OCI-LY7 (cell line): ENCODE data around the gene POMGNT2. TPM values are rescaled to one million over a fixed set of nuclear protein-coding genes. Genes with fewer than 3 reads are reported as not detected.

ENCODE experiments used
- BruUV-seq: library from RNA; stranded (reverse); fragments of 400-500 nt; replicated peaks from 2 replicates; lab custom pipeline; 2021; lab: Mats Ljungman, UMichigan
- CTCF ChIA-PET: fragments of 300-600 bp; sonication (Branson Sonifier 250); formaldehyde crosslinking; loops from one replicate; lab custom pipeline; 2022; ENCODE audit warnings: antibody characterized with exemption; ENCODE audit not compliant: unreplicated experiment; lab: Charles Lee
- POLR2A ChIA-PET: fragments of 300-600 bp; sonication (Branson Sonifier 250); formaldehyde crosslinking; loops from one replicate; lab custom pipeline; 2022; ENCODE audit warnings: antibody characterized with exemption; lab: Charles Lee
- DNase-seq: peaks from one replicate; pipeline ENCODE4 v3.0.0-alpha.2; 2015; ENCODE audit warnings: low spot score
- H2AFZ ChIP-seq: fragments of 200-600 bp; sonication (generic), shearing (Covaris generic); 2 replicates; pipeline ENCODE4 v1.6.1; 2014; ENCODE audit warnings: mild to moderate bottlenecking, antibody characterized with exemption, low read length, moderate library complexity
- H3K27ac ChIP-seq: fragments of 200-600 bp; sonication (generic); 2 replicates; pipeline ENCODE4 v1.5.1; 2014; ENCODE audit warnings: mixed run types, low read depth, mild to moderate bottlenecking, moderate library complexity, low read length, inconsistent platforms; ENCODE audit not compliant: poor library complexity, severe bottlenecking
- H3K36me3 ChIP-seq: fragments of 200-600 bp; sonication (generic); 2 replicates; pipeline ENCODE4 v1.6.1; 2014; ENCODE audit warnings: mild to moderate bottlenecking, antibody characterized with exemption, low read length, moderate library complexity, mixed read lengths; ENCODE audit not compliant: insufficient read depth
- H3K4me1 ChIP-seq: fragments of 200-600 bp; sonication (generic); 2 replicates; pipeline ENCODE4 v1.5.1; 2014; ENCODE audit warnings: mild to moderate bottlenecking, low read length; ENCODE audit not compliant: insufficient read depth, poor library complexity, severe bottlenecking
- H3K4me2 ChIP-seq: fragments of 200-600 bp; sonication (generic); 2 replicates; pipeline ENCODE4 v1.6.1; 2014; ENCODE audit warnings: mild to moderate bottlenecking, low read length
- H3K4me3 ChIP-seq: fragments of 200-600 bp; sonication (generic); 2 replicates; pipeline ENCODE4 v1.5.1; 2014; ENCODE audit warnings: mild to moderate bottlenecking, low read depth, low read length; ENCODE audit not compliant: poor library complexity, severe bottlenecking
- H3K79me2 ChIP-seq: fragments of 200-600 bp; sonication (generic); 2 replicates; pipeline ENCODE4 v1.6.1; 2016; ENCODE audit warnings: low read depth, mild to moderate bottlenecking, low read length, moderate library complexity, mixed read lengths; ENCODE audit not compliant: insufficient read depth
- H3K9me2 ChIP-seq: fragments of 200-600 bp; sonication (generic); 2 replicates; pipeline ENCODE4 v1.6.1; 2016; ENCODE audit warnings: mild to moderate bottlenecking, low read length, mixed read lengths; ENCODE audit not compliant: insufficient read depth
- H3K9me3 ChIP-seq: fragments of 200-600 bp; sonication (generic); 2 replicates; pipeline ENCODE4 v1.6.1; 2014; ENCODE audit warnings: mild to moderate bottlenecking, mixed run types, low read length, mixed read lengths
- H4K20me1 ChIP-seq: fragments of 200-600 bp; sonication (generic); 2 replicates; pipeline ENCODE4 v1.6.1; 2014; ENCODE audit warnings: mild to moderate bottlenecking, antibody characterized with exemption, low read length, moderate library complexity, mixed read lengths; ENCODE audit not compliant: insufficient read depth
- CTCF ChIP-seq: fragments of 200-600 bp; sonication (generic); conservative IDR thresholded peaks from 2 replicates; pipeline ENCODE4 v1.5.1; 2014; ENCODE audit warnings: mild to moderate bottlenecking, antibody characterized with exemption, low read length, moderate library complexity, mixed read lengths
- EZH2phosphoT487 ChIP-seq: fragments of 200-600 bp; sonication (generic); IDR thresholded peaks from 2 replicates; pipeline ENCODE4 v1.6.1; 2018; ENCODE audit warnings: low read depth, borderline replicate concordance, mild to moderate bottlenecking, mixed run types, antibody characterized with exemption, low read length, moderate library complexity, mixed read lengths
- intact Hi-C: fragments of 100-400 bp; cut with micrococcal nuclease; formaldehyde crosslinking; loops from one replicate; pipeline ENCODE4 v1.10.0; 2022; ENCODE audit not compliant: unreplicated experiment
- total RNA-seq, 2 experiments: library from RNA; depleted of rRNA in 1 of 2; stranded (reverse); fragments of >200 nt in 1 of 2; shearing (Covaris generic) in 1 of 2; gene quantifications; 2 replicates each; pipeline ENCODE4 v1.2.3, GENCODE V29; 2014 to 2022

Gene POMGNT2
- total RNA-seq, 2 experiments from 2014 or later = not detected

DNA sequence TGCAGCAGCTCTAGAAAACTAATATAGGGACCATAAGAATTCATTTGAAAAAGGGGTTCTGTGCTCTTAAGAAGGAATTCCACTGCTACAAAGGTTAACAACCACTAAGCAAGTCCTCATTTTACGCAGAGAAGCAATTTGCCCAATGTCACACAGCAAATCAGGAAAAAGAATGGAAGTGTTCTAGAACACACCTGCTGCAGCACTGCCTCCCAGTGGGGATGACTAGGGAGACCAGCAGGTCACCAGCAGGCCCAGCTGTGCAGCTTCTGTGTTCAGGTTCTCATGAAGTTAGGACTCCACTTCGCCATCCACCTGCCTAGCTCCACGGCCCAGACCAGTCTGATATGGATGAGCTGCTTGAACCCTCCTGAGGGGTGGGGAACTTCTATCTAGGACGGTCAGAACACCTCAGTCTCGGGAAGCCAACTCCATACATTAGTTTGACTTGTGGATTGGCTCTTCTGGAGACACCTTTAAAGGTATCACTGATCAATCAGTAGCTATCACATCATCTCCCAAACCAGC lies 18.6 kb downstream of the POMGNT2 start:
- TF ChIP-seq EZH2phosphoT487 (no peak), CTCF (no peak)
- Histone ChIP-seq H3K27ac (no peak overlapping the region), H4K20me1 (no peaks in the 10 kb centered on the region), H3K36me3 (no peaks in the 10 kb centered on the region), H3K4me1 (no peaks in the 10 kb centered on the region), H3K9me3 (no peaks in the 10 kb centered on the region), H3K4me3 (no peak overlapping the region), H3K9me2 (no peaks in the 10 kb centered on the region), H3K79me2 (no peaks in the 10 kb centered on the region), H3K4me2 (no peak overlapping the region), H2AFZ (no peak overlapping the region)
- CTCF ChIA-PET = no interaction called here
- POLR2A ChIA-PET = interaction anchor here (1.7 kb wide), 1 partner anchor 9 kb away, joined by 4 read pairs; no protein-coding TSS in a partner anchor
- BruUV-seq = no TSS peak
- DNase-seq = no peak
- intact Hi-C loops = no loop called here

- ChIA-PET POLR2A (interaction anchor here (0.6 to 1.7 kb wide), 2 partner anchors 8 to 417 kb away, joined by 3 to 4 read pairs; no protein-coding TSS in a partner anchor), CTCF (no interaction called here)
- Histone ChIP-seq H4K20me1 (no peaks in the 10 kb centered on the region), H3K36me3 (no peaks in the 10 kb centered on the region), H3K4me1 (no peaks in the 10 kb centered on the region), H3K9me3 (no peaks in the 10 kb centered on the region), H2AFZ (no peak overlapping the region), H3K79me2 (no peaks in the 10 kb centered on the region), H3K4me2 (no peak overlapping the region), H3K27ac (no peak overlapping the region), H3K9me2 (no peaks in the 10 kb centered on the region), H3K4me3 (no peak overlapping the region)
- no peak for TF ChIP-seq EZH2phosphoT487
- TF ChIP-seq CTCF = no peak
- DNase-seq = no peak
- BruUV-seq = no TSS peak
- intact Hi-C loops = no loop called here
These were observed 19.3 kb downstream of the POMGNT2 start for GRCh38 chr3:43086460-43087165.

GRCh38 chr3:43082457-43082856 lies 23.4 kb downstream of the POMGNT2 start:
- no peaks in the 10 kb centered on the region for H3K9me2 ChIP-seq
- intact Hi-C loops = no loop called here
- CTCF ChIA-PET = no interaction called here

More at GRCh38 chr3:43082457-43082856, 23.4 kb downstream of the POMGNT2 start:
- Histone ChIP-seq H3K9me3 (no peaks in the 10 kb centered on the region), H3K27ac (no peak overlapping the region), H4K20me1 (no peaks in the 10 kb centered on the region), H3K4me2 (no peak overlapping the region), H3K36me3 (no peaks in the 10 kb centered on the region), H3K4me1 (no peaks in the 10 kb centered on the region), H3K79me2 (no peaks in the 10 kb centered on the region), H2AFZ (no peak overlapping the region), H3K4me3 (no peak overlapping the region)
- BruUV-seq = no TSS peak
- POLR2A ChIA-PET = no interaction called here
- no peak for DNase-seq
- no peak for TF ChIP-seq EZH2phosphoT487
- no peak for TF ChIP-seq CTCF
